AG09319 (cell line): ENCODE measurements around the gene KICS2.

ENCODE experiments used
- DNase-seq: peaks from one replicate; pipeline ENCODE4 v3.0.0-alpha.2; 2010; ENCODE audit warnings: low read depth; ENCODE audit errors: extremely low read depth
- CTCF ChIP-seq: IDR thresholded peaks from 2 replicates; pipeline ENCODE4 v1.5.1; 2011; ENCODE audit warnings: low read depth, mild to moderate bottlenecking, inconsistent platforms, low read length, moderate library complexity

KICS2 gene

GRCh38 chr12:64177001-64177400 lies 45.1 kb downstream of the KICS2 start:
- no peak for DNase-seq
- TF ChIP-seq CTCF = no peak

- no peak for TF ChIP-seq CTCF
- no peak for DNase-seq
Measured at GRCh38 chr12:64175254-64175945, 46.7 kb downstream of the KICS2 start.

GRCh38 chr12:64173456-64173855 lies 48.6 kb downstream of the KICS2 start:
- DNase-seq = no peak

More at GRCh38 chr12:64173456-64173855, 48.6 kb downstream of the KICS2 start:
- no peak for TF ChIP-seq CTCF
